ENCODE data around the gene FGF7.
A peak's percentile ranks its signal among the peaks of the same experiment; 100 is the strongest.
"Not testable (repeated sequence)": the region's sequence is repeated elsewhere in the genome, so short reads cannot be mapped to it uniquely, and the experiment has no call there.

The FGF7 gene, protein sequence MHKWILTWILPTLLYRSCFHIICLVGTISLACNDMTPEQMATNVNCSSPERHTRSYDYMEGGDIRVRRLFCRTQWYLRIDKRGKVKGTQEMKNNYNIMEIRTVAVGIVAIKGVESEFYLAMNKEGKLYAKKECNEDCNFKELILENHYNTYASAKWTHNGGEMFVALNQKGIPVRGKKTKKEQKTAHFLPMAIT

DNA sequence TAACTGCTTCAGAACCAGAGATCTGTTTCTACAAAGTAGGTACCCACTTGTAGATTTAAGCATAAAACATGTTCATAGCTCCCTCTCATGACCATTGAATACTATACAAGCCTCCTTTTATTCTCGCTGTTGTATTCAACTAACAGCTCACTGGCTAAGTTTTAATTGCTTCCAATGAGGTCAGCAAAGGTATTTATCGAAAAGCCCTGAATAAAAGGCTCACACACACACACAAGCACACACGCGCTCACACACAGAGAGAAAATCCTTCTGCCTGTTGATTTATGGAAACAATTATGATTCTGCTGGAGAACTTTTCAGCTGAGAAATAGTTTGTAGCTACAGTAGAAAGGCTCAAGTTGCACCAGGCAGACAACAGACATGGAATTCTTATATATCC, at the start of gene FGF7:
Gene FGF7 (plus strand): TSS at position 222 of the 400 bp plus-strand sequence. CDS start 1,056 bp downstream, outside the sequence.
- DNase-seq (ENCODE audit: low read depth in 2 of 3, low spot score in 2 of 3): no peak

DNA sequence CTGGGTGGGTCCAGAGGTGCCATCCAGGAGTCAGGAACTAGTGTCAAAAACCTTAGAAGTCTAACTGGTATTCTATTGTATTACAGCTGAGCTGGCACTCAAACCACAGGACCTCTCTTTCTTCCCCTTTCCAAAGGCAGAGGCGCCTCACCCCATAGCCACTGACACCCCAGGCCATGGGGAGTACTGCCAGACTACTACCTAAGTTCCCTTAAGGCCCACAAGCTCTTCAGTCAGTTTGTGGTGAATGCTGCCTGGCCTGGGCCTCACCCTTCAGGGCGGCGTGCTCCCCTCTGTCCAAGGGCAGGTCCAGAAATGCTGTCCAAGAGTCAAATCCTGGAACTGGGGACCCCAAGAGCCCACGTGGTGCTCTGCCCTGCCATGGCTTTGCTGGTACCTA, 43.0 kb upstream of the FGF7 start:
- DNase-seq (ENCODE audit: low read depth in 2 of 3, low spot score in 2 of 3): no peak

DNA sequence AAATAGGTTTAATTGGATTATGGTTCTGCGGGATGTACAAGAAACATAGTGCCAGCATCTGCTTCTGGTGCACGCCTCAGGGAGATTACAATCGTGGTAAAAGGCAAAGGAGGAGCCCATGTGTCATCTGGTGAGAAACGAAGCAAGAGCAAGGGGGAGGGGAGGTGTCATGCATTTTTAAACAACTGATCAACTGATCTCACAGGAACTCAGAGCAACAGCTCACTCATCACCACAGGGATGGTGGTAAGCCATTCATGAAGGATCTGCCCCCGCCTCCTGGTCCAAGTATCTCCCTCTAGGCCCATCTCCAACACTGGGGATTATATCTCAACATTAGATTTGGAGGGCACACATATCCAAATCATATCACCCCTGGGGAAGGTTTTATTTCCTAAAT, 42.1 kb upstream of the FGF7 start:
- no peak for DNase-seq (ENCODE audit: low read depth in 2 of 3, low spot score in 2 of 3)

DNA sequence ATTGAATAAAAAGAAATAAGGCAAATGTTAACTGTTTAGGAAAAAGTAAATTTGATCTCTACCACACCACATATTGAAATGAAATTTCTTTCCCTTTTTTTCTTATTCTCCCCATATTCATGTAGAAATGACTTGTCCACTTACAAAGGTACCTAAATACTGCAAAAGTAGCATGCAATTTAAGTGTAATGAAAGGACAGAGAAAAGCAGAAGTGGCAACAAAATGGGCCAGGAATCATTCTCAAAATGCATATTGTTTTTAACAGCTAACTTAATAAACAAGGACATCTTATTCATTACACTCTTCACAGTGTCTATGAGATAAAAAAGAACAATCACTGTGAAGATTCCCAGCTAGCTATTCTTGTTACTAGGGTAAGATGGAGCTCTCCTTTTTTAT, 40.6 kb upstream of the FGF7 start:
- DNase-seq (ENCODE audit: low read depth in 2 of 3, low spot score in 2 of 3): no peak

- no peak for DNase-seq (ENCODE audit: low read depth in 2 of 3, low spot score in 2 of 3)
Observed at GRCh38 chr15:49383266-49383665, 39.8 kb upstream of the FGF7 start.

DNA sequence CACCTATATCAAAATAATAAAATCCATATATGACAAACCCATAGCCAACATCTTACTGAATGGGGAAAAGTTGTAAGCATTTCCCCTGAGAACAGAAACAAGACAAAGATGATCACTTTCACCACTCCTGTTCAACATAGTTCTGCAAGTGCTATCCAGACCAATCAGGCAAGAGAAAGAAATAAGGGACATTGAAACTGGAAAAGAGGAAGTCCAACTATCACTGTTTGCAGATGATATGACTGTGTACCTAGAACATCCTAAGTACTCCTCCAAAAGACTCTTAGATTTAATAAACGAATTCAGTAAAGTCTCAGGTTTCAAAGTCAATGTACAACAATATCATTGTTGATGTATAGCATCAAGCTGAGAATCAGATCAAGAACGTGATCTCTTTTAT, 35.6 kb upstream of the FGF7 start:
- DNase-seq (ENCODE audit: low read depth in 2 of 3, low spot score in 2 of 3): no peak

- not testable (repeated sequence) for DNase-seq (ENCODE audit: low read depth in 2 of 3, low spot score in 2 of 3)
Observed at GRCh38 chr15:49402515-49403296, 20.3 kb upstream of the FGF7 start.

GRCh38 chr15:49406352-49407118, 16.5 kb upstream of the FGF7 start:
- no peak for DNase-seq (ENCODE audit: low read depth in 2 of 3, low spot score in 2 of 3)

GRCh38 chr15:49410641-49411040, 12.4 kb upstream of the FGF7 start:
- DNase-seq (ENCODE audit: low read depth in 2 of 3, low spot score in 2 of 3): no peak

- DNase-seq (ENCODE audit: low read depth in 2 of 3, low spot score in 2 of 3): no peak
Observed at GRCh38 chr15:49412797-49413196, 10.2 kb upstream of the FGF7 start.

- DNase-seq (ENCODE audit: low read depth in 2 of 3, low spot score in 2 of 3): no peak
Observed at GRCh38 chr15:49415149-49415548, 7.9 kb upstream of the FGF7 start.

DNA sequence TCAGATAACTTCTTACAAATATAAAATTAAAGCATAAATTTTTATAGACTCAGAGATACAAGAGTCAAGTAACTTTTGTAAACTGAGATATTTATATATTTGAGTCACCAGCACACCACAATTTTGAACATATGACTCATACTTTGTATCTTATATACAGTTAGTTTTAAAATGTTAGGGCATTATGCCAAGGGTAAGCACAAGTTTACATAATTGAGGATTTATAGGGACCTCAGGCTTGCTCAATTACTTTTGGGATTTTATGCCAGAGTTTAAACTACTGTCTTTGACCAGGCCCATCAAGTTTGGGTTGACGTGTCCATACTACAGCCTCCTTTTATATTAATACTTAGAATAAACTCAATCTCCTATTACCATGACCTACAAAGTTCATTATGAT, 7.4 kb upstream of the FGF7 start:
- no peak for DNase-seq (ENCODE audit: low read depth in 2 of 3, low spot score in 2 of 3)

DNA sequence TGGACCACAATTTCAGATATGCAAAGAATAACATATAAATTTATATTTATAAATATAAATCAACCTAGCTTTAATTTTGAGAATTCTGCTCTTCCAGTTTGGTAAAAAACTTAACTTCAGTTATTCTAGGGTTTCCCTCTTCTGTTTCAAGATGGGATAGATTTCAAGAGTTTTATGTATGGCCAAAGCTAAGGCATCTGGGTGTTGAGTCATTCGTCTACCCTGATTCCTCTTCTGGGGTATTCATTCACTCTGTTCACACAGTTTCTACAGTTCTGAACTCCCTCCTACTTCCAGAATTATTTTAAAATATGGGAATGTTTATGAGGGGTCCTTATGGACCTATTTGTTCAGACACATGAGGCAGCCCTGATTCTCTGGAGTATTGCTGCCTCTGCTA, 4.2 kb upstream of the FGF7 start:
- DNase-seq (ENCODE audit: low read depth in 2 of 3, low spot score in 2 of 3): no peak

GRCh38 chr15:49421991-49422390, 1.1 kb upstream of the FGF7 start:
- DNase-seq (ENCODE audit: low read depth in 2 of 3, low spot score in 2 of 3): peak in 1 of 3 experiments; percentile 4

DNA sequence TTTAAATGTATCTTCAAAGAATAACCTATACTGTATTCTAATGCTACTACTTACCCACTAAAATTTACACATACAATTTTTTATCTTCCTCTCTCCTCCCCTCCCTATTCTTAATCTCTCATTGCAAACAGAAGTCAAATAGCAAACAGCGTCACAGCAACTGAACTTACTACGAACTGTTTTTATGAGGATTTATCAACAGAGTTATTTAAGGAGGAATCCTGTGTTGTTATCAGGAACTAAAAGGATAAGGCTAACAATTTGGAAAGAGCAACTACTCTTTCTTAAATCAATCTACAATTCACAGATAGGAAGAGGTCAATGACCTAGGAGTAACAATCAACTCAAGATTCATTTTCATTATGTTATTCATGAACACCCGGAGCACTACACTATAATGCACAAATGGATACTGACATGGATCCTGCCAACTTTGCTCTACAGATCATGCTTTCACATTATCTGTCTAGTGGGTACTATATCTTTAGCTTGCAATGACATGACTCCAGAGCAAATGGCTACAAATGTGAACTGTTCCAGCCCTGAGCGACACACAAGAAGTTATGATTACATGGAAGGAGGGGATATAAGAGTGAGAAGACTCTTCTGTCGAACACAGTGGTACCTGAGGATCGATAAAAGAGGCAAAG, 984 bp downstream of the FGF7 start:
- no peak for DNase-seq (ENCODE audit: low read depth in 2 of 3, low spot score in 2 of 3)

- DNase-seq (ENCODE audit: low read depth in 2 of 3, low spot score in 2 of 3): no peak
Observed at GRCh38 chr15:49424954-49425353, 1.9 kb downstream of the FGF7 start.

DNA sequence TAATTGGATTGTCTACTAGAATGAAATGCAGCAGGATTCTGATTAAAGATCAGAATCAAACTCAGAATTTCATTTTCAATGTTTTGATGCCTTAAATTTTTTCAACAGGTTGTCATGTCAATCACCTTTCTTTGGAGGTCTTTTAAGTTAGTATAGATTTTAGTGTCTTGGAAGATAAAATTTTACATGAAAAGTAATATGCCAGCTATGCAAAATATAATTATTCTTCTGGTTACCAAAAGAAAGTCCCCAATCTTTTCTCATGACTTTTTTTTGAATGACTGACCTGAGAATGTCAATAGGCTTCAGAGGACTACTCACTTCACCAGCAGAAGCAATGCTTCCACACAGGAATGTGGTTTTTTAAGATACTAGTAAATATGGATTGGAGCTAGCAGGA, 4.3 kb downstream of the FGF7 start:
- no peak for DNase-seq (ENCODE audit: low read depth in 2 of 3, low spot score in 2 of 3)

GRCh38 chr15:49428409-49429095, 5.5 kb downstream of the FGF7 start:
- no peak for DNase-seq (ENCODE audit: low read depth in 2 of 3, low spot score in 2 of 3)

DNA sequence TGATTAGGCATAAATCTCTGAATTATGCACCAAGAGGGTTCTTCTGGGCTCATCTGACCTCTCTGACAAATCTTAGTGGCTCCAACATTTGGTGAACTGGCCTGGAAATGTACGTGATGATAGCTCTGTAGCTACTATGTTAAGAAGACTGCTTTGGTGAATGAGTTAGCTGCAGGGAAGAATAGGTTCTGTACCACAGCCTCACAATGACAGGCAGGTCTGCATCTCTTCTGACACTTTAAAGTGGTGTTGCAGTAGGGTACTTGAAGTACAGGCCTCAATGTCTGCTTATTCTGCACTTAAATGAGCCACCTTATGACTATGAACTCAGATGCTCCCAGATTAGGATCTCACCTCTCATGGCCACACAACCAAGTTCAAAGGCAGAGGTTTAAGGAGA, 7.0 kb downstream of the FGF7 start:
- DNase-seq (ENCODE audit: low read depth in 2 of 3, low spot score in 2 of 3): no peak

DNA sequence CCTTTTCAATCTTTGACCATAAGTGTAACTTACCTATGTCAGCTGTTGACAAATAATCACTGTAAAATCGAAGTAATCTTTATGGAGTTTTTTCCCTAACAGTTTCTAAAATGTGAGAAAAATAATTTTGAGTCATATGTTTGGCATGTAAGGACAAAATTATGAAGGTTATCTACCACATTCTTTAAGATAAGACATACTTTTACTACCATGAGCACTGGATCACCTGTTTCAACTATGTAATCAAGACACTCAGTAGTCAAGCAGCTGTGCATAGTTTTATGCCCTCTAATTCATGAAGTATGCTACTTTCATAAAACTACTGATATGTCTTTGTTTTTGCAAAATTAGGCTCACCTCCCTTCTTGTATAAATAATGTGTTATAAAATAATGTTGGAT, 12.1 kb downstream of the FGF7 start:
- DNase-seq (ENCODE audit: low read depth in 2 of 3, low spot score in 2 of 3): no peak

DNA sequence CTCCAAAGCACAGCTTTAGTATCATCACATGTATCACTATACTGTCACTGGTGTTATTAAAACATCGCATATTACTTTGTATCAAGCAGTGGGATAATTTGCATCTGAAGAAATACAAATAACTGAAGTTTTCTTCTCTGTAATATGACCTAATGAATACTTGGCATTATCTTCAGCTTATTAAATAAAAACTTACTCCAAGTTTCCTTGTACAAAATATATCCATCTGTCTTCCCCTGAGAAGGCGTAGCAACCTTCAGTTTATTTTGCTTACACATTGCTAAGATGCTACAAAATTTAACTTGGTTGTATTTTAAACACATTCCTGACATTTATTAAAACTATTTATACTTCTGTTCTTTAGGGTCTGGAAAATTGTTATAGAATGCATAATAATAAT, 13.7 kb downstream of the FGF7 start:
- DNase-seq (ENCODE audit: low read depth in 2 of 3, low spot score in 2 of 3): no peak
